Raji (cell line): Measurements from ENCODE around the gene SLC9C1.

Source experiments
- POLR2A ChIP-seq: IDR thresholded peaks from 2 replicates; pipeline ENCODE4 v1.6.1; 2011; ENCODE audit warnings: low read depth, low read length, control low read depth; ENCODE audit not compliant: insufficient read depth

The SLC9C1 gene

GRCh38 chr3:112171144-112171543 lies 122.9 kb downstream of the SLC9C1 start:
- TF ChIP-seq POLR2A, result no peak

- no peak for TF ChIP-seq POLR2A
Measured at GRCh38 chr3:112170046-112170445, 124.0 kb downstream of the SLC9C1 start.

- TF ChIP-seq POLR2A, result no peak
Measured at GRCh38 chr3:112167758-112168157, 126.3 kb downstream of the SLC9C1 start.

GRCh38 chr3:112149136-112149535 lies 144.9 kb downstream of the SLC9C1 start:
- TF ChIP-seq POLR2A, result no peak

GRCh38 chr3:112143689-112144088 lies 150.3 kb downstream of the SLC9C1 start:
- no peak for TF ChIP-seq POLR2A

GRCh38 chr3:112143251-112143650 lies 150.8 kb downstream of the SLC9C1 start:
- TF ChIP-seq POLR2A, result no peak

GRCh38 chr3:112141293-112141692 lies 152.7 kb downstream of the SLC9C1 start:
- TF ChIP-seq POLR2A, result no peak

- no peak for TF ChIP-seq POLR2A
Measured at GRCh38 chr3:112140584-112140983, 153.4 kb downstream of the SLC9C1 start.

- no peak for TF ChIP-seq POLR2A
Measured at GRCh38 chr3:112138219-112138969, 155.6 kb downstream of the SLC9C1 start.

- TF ChIP-seq POLR2A, result no peak
Measured at GRCh38 chr3:112137781-112138180, 156.2 kb downstream of the SLC9C1 start.

- peak; percentile 42; the same call in 1 of the 2 replicates for TF ChIP-seq POLR2A
Measured at GRCh38 chr3:112136959-112137693, 156.9 kb downstream of the SLC9C1 start.

- TF ChIP-seq POLR2A, result peak; percentile 39; the same call in 1 of the 2 replicates
Measured at GRCh38 chr3:112136046-112136445, 158.0 kb downstream of the SLC9C1 start.

- TF ChIP-seq POLR2A, result no peak
Measured at GRCh38 chr3:112134335-112135124, 159.5 kb downstream of the SLC9C1 start.

GRCh38 chr3:112133626-112134334 lies 160.2 kb downstream of the SLC9C1 start:
- peak; percentile 83 for TF ChIP-seq POLR2A

GRCh38 chr3:112132975-112133448 lies 161.0 kb downstream of the SLC9C1 start, which contains the start of gene GCSAM:
TSS of gene GCSAM (minus strand) at chr3:112133248. CDS start at chr3:112133120, 128 bp downstream.
- TF ChIP-seq POLR2A, result peak; percentile 78
